ENCODE measurements around the gene CSMD2. TPM values are rescaled to one million over a fixed set of nuclear protein-coding genes. Genes with fewer than 3 reads are reported as not detected.
A peak's percentile ranks its signal among the peaks of the same experiment; 100 is the strongest.

CSMD2 gene
- total RNA-seq, 1 donor from 2014 or later: 1.8 TPM

DNA sequence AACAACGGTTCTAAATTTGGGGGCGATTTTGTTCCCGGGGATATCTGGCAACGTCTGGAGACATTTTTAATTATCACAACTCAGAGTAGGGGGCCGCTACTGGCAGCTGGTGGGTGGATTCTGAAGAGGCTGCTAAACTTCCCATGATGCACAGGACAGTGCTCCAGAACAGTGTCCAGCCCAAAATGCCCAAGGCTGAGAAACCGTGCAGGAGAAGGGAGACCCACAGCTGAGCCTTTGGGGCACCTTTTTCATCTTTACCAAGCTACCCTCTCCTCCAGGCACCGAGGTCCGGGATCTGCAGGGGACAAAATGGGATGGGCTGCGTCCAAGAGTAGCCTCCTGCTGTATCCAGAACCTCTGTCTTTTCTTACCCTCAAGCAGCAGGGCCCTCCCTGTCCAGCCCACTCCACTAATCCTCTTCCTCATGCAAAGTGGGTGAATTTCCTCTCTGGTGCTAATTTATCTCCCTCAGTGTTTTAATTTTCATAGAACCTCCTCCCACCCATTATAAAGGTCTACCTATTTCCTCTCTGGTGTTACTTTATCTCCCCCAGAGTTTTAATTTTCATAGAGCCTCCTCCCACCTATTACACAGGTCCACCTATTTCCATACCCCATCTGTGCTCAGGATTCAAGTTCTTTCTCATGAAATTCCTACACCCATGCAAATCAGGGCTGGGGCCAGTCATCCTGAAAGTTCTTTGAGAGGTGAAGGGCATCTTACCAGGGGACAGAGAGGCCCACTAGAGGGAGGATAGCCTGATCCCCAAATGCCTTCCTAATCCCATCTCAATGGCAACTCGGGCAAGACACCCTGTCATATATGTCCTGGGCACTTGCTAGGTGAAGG, 42.7 kb downstream of the CSMD2 start:
- Mint-ChIP-seq H3K27ac (no peak overlapping the region), H3K4me1 (ENCODE audit: unreplicated experiment) (no peaks in the 10 kb centered on the region), H3K4me3 (no peak overlapping the region), H3K9me3 (peaks cover 5% of the 10 kb centered on the region), H3K27me3 (peaks cover 21% of the 10 kb centered on the region), H3K36me3 (no peaks in the 10 kb centered on the region)
- no peak for TF ChIP-seq CTCF (conservative IDR thresholded peaks at IDR 0.05)
- no peak for DNase-seq (ENCODE audit: extremely low spot score, unreplicated experiment)

GRCh38 chr1:34115233-34115632, 49.8 kb downstream of the CSMD2 start:
- TF ChIP-seq CTCF (conservative IDR thresholded peaks at IDR 0.05): no peak
- DNase-seq (ENCODE audit: extremely low spot score, unreplicated experiment): no peak
- Mint-ChIP-seq H3K4me1 (ENCODE audit: unreplicated experiment) (no peaks in the 10 kb centered on the region), H3K27ac (no peak overlapping the region), H3K9me3 (peaks cover 13% of the 10 kb centered on the region), H3K36me3 (no peaks in the 10 kb centered on the region), H3K4me3 (no peak overlapping the region), H3K27me3 (no peaks in the 10 kb centered on the region)

DNA sequence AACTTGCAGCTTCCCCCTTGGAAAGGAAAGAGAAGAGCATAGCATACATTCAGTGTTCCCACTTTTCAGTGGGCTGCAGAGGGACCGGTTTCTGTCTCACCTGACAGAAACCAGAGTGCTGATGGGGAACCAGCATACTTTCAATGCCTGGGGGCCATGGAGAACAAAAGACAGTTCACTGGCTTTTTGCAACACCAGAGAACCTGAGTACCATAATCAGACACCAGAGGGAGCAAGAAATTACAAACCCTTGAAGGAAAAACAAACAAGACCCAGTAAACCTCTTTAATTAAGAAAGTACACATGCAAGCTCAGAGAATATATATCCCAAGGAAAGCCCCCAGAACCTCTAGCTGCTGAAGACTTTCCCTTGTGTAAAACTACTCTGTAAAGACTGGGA, 51.1 kb downstream of the CSMD2 start:
- Mint-ChIP-seq H3K4me1 (ENCODE audit: unreplicated experiment) (no peaks in the 10 kb centered on the region), H3K27me3 (no peaks in the 10 kb centered on the region), H3K36me3 (no peaks in the 10 kb centered on the region), H3K9me3 (peaks cover 13% of the 10 kb centered on the region), H3K4me3 (no peak overlapping the region), H3K27ac (no peak overlapping the region)
- peak; percentile 70 for TF ChIP-seq CTCF (conservative IDR thresholded peaks at IDR 0.05)
- no peak for DNase-seq (ENCODE audit: extremely low spot score, unreplicated experiment)

GRCh38 chr1:34113362-34113761, 51.7 kb downstream of the CSMD2 start:
- Mint-ChIP-seq H3K4me3 (no peak overlapping the region), H3K4me1 (ENCODE audit: unreplicated experiment) (no peaks in the 10 kb centered on the region), H3K9me3 (peaks cover 8% of the 10 kb centered on the region), H3K27me3 (peaks cover 2% of the 10 kb centered on the region), H3K36me3 (no peaks in the 10 kb centered on the region), H3K27ac (no peak overlapping the region)
- no peak for DNase-seq (ENCODE audit: extremely low spot score, unreplicated experiment)
- TF ChIP-seq CTCF (conservative IDR thresholded peaks at IDR 0.05): no peak

GRCh38 chr1:34108711-34109110, 56.3 kb downstream of the CSMD2 start:
- Mint-ChIP-seq H3K27me3 (peaks cover 12% of the 10 kb centered on the region), H3K36me3 (no peaks in the 10 kb centered on the region), H3K27ac (no peak overlapping the region), H3K4me3 (no peak overlapping the region), H3K4me1 (ENCODE audit: unreplicated experiment) (no peaks in the 10 kb centered on the region), H3K9me3 (no peaks in the 10 kb centered on the region)
- DNase-seq (ENCODE audit: extremely low spot score, unreplicated experiment): no peak
- TF ChIP-seq CTCF (conservative IDR thresholded peaks at IDR 0.05): no peak

Measured in type B pancreatic cell (in vitro differentiated cells).